ENCODE results near the gene DMRTB1. TPM values are rescaled to one million over a fixed set of nuclear protein-coding genes. Genes with fewer than 3 reads are reported as not detected.
"Not testable (repeated sequence)": the region's sequence is repeated elsewhere in the genome, so short reads cannot be mapped to it uniquely, and the experiment has no call there.

The DMRTB1 gene
- total and polyA plus RNA-seq, 2 experiments from 2014 or later, result not detected

DNA sequence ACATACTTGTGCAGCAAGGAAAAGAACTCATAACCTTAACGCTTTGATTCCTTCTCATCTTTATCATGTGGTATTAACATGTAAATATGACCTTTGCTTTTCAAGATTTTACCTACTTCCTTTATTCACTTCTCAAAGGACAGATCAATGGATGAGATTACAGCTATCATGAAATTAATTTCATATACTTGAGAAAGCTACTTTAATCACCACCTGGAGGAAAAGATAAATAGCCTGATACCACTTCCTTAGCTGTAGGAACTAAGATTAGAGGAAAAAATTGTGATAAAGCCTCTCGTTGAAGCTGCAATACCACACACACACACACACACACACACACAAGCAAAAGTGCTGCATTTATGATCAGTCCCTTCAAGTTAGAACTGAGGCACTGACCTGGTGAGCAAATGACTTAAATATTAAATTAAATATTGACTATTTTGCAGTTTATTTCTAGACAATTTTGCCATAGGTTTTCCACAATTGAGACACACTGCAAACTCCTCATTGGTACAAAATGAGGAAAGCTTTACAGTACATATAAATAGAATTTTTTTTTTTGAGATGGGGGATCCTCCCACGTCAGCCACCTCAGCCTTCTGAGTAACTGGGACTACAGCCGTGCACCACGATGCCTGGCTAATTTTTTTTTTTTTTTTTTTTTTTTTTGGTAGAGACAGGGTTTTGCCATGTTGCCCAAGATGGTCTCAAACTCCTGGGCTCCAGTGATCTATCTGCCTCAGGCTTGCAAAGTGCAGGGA is 27.2 kb upstream of the DMRTB1 start:
- no peaks in the 10 kb centered on the region for H3K36me3 ChIP-seq (ENCODE audit: low read depth)
- no peak overlapping the region for H3K27ac ChIP-seq
- H3K9me3 ChIP-seq (ENCODE audit: low read depth), result no peaks in the 10 kb centered on the region
- TF ChIP-seq EZH2 (IDR thresholded peaks at IDR 0.05; ENCODE audit: insufficient read depth, poor library complexity, severe bottlenecking) (no peak), EZH2phosphoT487 (IDR thresholded peaks at IDR 0.05; ENCODE audit: insufficient read depth, low read depth) (no peak)
- H2AFZ ChIP-seq, result no peak overlapping the region
- H3K79me2 ChIP-seq (ENCODE audit: insufficient read depth), result no peaks in the 10 kb centered on the region
- no peaks in the 10 kb centered on the region for H3K9me2 ChIP-seq (ENCODE audit: insufficient read depth)
- no peaks in the 10 kb centered on the region for H4K20me1 ChIP-seq (ENCODE audit: insufficient read depth)
- in situ Hi-C loops (cut with MboI), result no loop called here
- no peak overlapping the region for H3K4me3 ChIP-seq
- no peak for DNase-seq
- no peaks in the 10 kb centered on the region for H3K4me1 ChIP-seq (ENCODE audit: insufficient read depth)
- H3K4me2 ChIP-seq (ENCODE audit: unreplicated experiment), result no peak overlapping the region
- H3F3A ChIP-seq (ENCODE audit: insufficient read depth), result no peaks in the 10 kb centered on the region
- peaks cover 63% of the 10 kb centered on the region for H3K27me3 ChIP-seq (replicated peaks; ENCODE audit: insufficient read depth)
- 26 to 53% methylated on average over 5 of the region's 5 CpGs for WGBS, 2 experiments (ENCODE audit: low coverage in 1 of 2, low lambda C conversion rate in 2 of 2, missing lambda C conversion rate in 2 of 2)
- no peak overlapping the region for H3K9ac ChIP-seq

DNA sequence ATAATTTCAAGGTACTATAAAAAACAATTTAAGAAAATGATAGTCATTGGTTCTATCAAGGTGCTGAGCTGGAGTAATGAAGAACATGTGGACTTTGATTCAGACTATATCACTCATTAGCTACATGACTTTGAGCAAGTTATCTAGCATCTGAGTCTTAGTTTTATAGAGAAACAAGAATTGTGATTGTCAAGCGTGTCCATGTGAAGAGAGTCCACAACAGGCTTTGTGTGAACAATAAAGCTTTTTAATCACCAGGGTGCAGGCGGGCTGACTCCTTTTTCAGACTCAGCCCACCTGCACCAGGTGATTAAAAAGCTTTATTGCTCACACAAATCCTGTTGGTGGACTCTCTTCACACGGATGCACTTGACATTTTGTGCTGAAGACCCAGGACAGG is 26.6 kb upstream of the DMRTB1 start:
- in situ Hi-C loops (cut with MboI), result no loop called here
- no peaks in the 10 kb centered on the region for H3F3A ChIP-seq (ENCODE audit: insufficient read depth)
- DNase-seq, result no peak
- TF ChIP-seq EZH2 (IDR thresholded peaks at IDR 0.05; ENCODE audit: insufficient read depth, poor library complexity, severe bottlenecking), result no peak
- H3K27ac ChIP-seq, result no peak overlapping the region
- no peak overlapping the region for H3K9ac ChIP-seq
- H3K9me2 ChIP-seq (ENCODE audit: insufficient read depth), result no peaks in the 10 kb centered on the region
- H3K4me2 ChIP-seq (ENCODE audit: unreplicated experiment), result no peak overlapping the region
- H3K9me3 ChIP-seq (ENCODE audit: low read depth), result no peaks in the 10 kb centered on the region
- H2AFZ ChIP-seq, result no peak overlapping the region
- H3K36me3 ChIP-seq (ENCODE audit: low read depth), result no peaks in the 10 kb centered on the region
- H3K79me2 ChIP-seq (ENCODE audit: insufficient read depth), result no peaks in the 10 kb centered on the region
- H3K4me1 ChIP-seq (ENCODE audit: insufficient read depth), result no peaks in the 10 kb centered on the region
- no peak overlapping the region for H3K4me3 ChIP-seq
- peaks cover 69% of the 10 kb centered on the region for H3K27me3 ChIP-seq (replicated peaks; ENCODE audit: insufficient read depth)
- no peaks in the 10 kb centered on the region for H4K20me1 ChIP-seq (ENCODE audit: insufficient read depth)
- 54 to 66% methylated on average over 3 of the region's 3 CpGs for WGBS, 2 experiments (ENCODE audit: low coverage in 1 of 2, low lambda C conversion rate in 2 of 2, missing lambda C conversion rate in 2 of 2)

DNA sequence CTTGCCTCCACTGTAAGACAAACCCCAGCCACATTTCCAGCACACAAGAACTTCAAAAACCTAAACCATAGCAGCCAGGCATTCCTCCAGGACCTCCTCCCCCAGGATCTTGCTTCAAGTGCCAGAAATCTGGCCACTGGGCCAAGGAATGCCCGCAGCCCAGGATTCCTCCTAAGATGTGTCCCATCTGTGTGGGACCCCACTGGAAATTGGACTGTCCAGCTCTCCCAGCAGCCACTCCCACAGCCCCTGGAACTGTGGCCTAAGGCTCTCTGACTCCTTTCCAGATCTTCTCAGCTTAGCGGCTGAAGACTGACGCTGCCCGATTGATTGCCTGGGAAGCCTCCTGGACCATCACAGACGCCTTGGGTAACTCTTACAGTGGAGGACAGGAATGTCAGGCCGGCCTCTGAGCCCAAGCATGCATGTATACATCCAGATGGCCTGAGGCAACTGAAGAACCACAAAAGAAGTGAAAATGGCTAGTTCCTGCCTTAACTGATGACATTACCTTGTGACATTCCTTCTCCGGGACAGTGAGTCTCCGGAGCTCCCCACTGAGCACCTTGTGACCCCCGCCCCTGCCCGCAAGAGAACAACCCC is 24.7 kb upstream of the DMRTB1 start:
- H3K9me2 ChIP-seq (ENCODE audit: insufficient read depth); H3K9ac ChIP-seq; H4K20me1 ChIP-seq (ENCODE audit: insufficient read depth); H2AFZ ChIP-seq; H3K27ac ChIP-seq; H3K4me1 ChIP-seq (ENCODE audit: insufficient read depth); H3K79me2 ChIP-seq (ENCODE audit: insufficient read depth); H3F3A ChIP-seq (ENCODE audit: insufficient read depth); H3K4me3 ChIP-seq; in situ Hi-C loops (cut with MboI); DNase-seq; H3K4me2 ChIP-seq (ENCODE audit: unreplicated experiment); H3K9me3 ChIP-seq (ENCODE audit: low read depth); H3K36me3 ChIP-seq (ENCODE audit: low read depth): not testable (repeated sequence)
- 73 to 83% methylated on average over 10 of the region's 10 CpGs for WGBS, 2 experiments (ENCODE audit: low coverage in 1 of 2, low lambda C conversion rate in 2 of 2, missing lambda C conversion rate in 2 of 2)
- H3K27me3 ChIP-seq (replicated peaks; ENCODE audit: insufficient read depth), result peaks cover 73% of the 10 kb centered on the region

- Histone ChIP-seq H3K4me2 (ENCODE audit: unreplicated experiment) (no peak overlapping the region), H4K20me1 (ENCODE audit: insufficient read depth) (no peaks in the 10 kb centered on the region), H3K4me1 (ENCODE audit: insufficient read depth) (no peaks in the 10 kb centered on the region), H3K36me3 (ENCODE audit: low read depth) (no peaks in the 10 kb centered on the region), H3K27me3 (replicated peaks; ENCODE audit: insufficient read depth) (peaks cover 69% of the 10 kb centered on the region), H3K27ac (no peak overlapping the region), H3K79me2 (ENCODE audit: insufficient read depth) (no peaks in the 10 kb centered on the region), H3K9me2 (ENCODE audit: insufficient read depth) (no peaks in the 10 kb centered on the region), H3K9me3 (ENCODE audit: low read depth) (no peaks in the 10 kb centered on the region), H3K4me3 (no peak overlapping the region), H3K9ac (no peak overlapping the region), H3F3A (ENCODE audit: insufficient read depth) (no peaks in the 10 kb centered on the region), H2AFZ (no peak overlapping the region)
- WGBS, 2 experiments (ENCODE audit: low coverage in 1 of 2, low lambda C conversion rate in 2 of 2, missing lambda C conversion rate in 2 of 2), result 70 to 73% methylated on average over 4 of the region's 4 CpGs
- in situ Hi-C loops (cut with MboI), result no loop called here
- no peak for DNase-seq
- no peak for TF ChIP-seq EZH2phosphoT487 (IDR thresholded peaks at IDR 0.05; ENCODE audit: insufficient read depth, low read depth)
- TF ChIP-seq EZH2 (IDR thresholded peaks at IDR 0.05; ENCODE audit: insufficient read depth, poor library complexity, severe bottlenecking), result no peak
Observed at GRCh38 chr1:53435151-53435550, 24.0 kb upstream of the DMRTB1 start.
